Uterus (tissue), 4 donors: Measurements from ENCODE around the gene IBA57. TPM values are rescaled to one million over a fixed set of nuclear protein-coding genes. Genes with fewer than 3 reads are reported as not detected.
A peak's percentile ranks its signal among the peaks of the same experiment; 100 is the strongest.

Experiments used
- DNase-seq, 2 donors: peaks; one replicate each; pipeline ENCODE4 v3.0.0-alpha.2; 2019 to 2020
- H3K27ac ChIP-seq, 2 donors: fragments of 200-600 bp; sonication (generic); 1 replicate in 1 of 2; 2 replicates in 1 of 2; pipeline ENCODE4 v1.5.1; 2016 to 2018
- H3K27me3 ChIP-seq, 2 donors: fragments of 200-600 bp; sonication (generic); one replicate each; pipeline ENCODE4 v1.5.1; 2018 to 2019; ENCODE audit warnings: control low read depth in 1 of 2
- H3K36me3 ChIP-seq, 2 donors: fragments of 200-600 bp; sonication (generic); one replicate each; pipeline ENCODE4 v1.5.1; 2019; ENCODE audit warnings: control low read depth in 1 of 2
- H3K4me1 ChIP-seq, 2 donors: fragments of 200-600 bp; sonication (generic); one replicate each; pipeline ENCODE4 v1.5.1; 2018 to 2019; ENCODE audit warnings: control low read depth in 1 of 2
- H3K4me3 ChIP-seq, 2 donors: fragments of 200-600 bp; sonication (generic); 1 replicate in 1 of 2; 2 replicates in 1 of 2; pipeline ENCODE4 v1.5.1; 2018 to 2019; ENCODE audit warnings: mild to moderate bottlenecking in 1 of 2
- H3K9me3 ChIP-seq, 2 donors: fragments of 200-600 bp; sonication (generic); one replicate each; pipeline ENCODE4 v1.5.1; 2019; ENCODE audit warnings: control low read depth in 1 of 2
- CTCF ChIP-seq, 4 experiments: fragments of 200-600 bp in 2 of 4; fragments of 450-650 bp in 2 of 4; sonication (generic) in 2 of 4; IDR thresholded peaks; one replicate each; pipeline ENCODE4 v1.5.1; 2016 to 2019; ENCODE audit warnings: antibody characterized with exemption in 4 of 4, mild to moderate bottlenecking in 2 of 4, moderate library complexity in 1 of 4
- POLR2A ChIP-seq, 2 donors: fragments of 450-650 bp; IDR thresholded peaks; one replicate each; pipeline ENCODE4 v1.6.1; 2016; ENCODE audit warnings: antibody characterized with exemption in 2 of 2, mild to moderate bottlenecking in 1 of 2, moderate library complexity in 1 of 2
- intact Hi-C: fragments of 100-400 bp; cut with DNase I; formaldehyde crosslinking; loops from one replicate; pipeline ENCODE4 v1.15.1; 2023; ENCODE audit warnings: low total_unique reads
- total RNA-seq, 4 donors: library from RNA; depleted of rRNA in 3 of 4; stranded (reverse); fragments of >200 nt in 3 of 4; gene quantifications; one replicate each; pipeline versions ENCODE4 v1.1.0 to v1.2.4, GENCODE V29; 2014 to 2023
- donor health status: DM: yes; HTN: yes; CAD: no.

The IBA57 gene
- total RNA-seq, 4 donors from 2014 or later: 3.3 to 13.5 (median 7.5) TPM

DNA sequence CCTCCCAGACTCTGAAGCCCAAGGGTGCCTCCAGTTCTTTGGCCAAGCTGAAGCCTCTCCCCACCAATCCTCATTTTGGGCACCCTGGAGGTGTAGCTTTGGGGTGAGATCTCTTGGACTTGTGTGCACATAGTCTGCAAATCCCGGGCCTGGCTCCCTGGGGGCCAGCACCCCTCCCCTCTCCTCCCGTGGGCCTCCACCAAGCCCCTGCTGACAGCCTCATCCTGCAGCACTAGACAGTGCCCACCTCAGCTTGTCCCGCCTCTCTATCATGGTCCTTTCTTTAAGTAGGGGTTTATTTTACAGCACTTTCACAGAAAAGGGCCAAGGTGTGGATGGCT, 12.7 kb upstream of the IBA57 start:
- H3K27ac ChIP-seq: peak overlapping the region in 1 of 2 donors; percentile 91
- peak; percentile 12 to 14 for DNase-seq

GRCh38 chr1:228154021-228154669, 11.5 kb upstream of the IBA57 start:
- Histone ChIP-seq H3K27me3 (no peaks in the 10 kb centered on the region), H3K9me3 (no peaks in the 10 kb centered on the region), H3K27ac (no peak overlapping the region), H3K4me1 (peaks cover 8 to 24% of the 10 kb centered on the region in 2 donors), H3K4me3 (no peak overlapping the region), H3K36me3 (no peaks in the 10 kb centered on the region)
- TF ChIP-seq POLR2A (IDR thresholded peaks at IDR 0.05): no peak
- no peak for TF ChIP-seq CTCF (IDR thresholded peaks at IDR 0.05)
- DNase-seq: peak in 1 of 2 donors; percentile 10
- intact Hi-C loops: no loop called here

More for the DNA sequence above, 12.7 kb upstream of the IBA57 start:
- TF ChIP-seq POLR2A (IDR thresholded peaks at IDR 0.05) (no peak), CTCF (IDR thresholded peaks at IDR 0.05) (no peak)
- H3K36me3 ChIP-seq: no peaks in the 10 kb centered on the region
- intact Hi-C loops: no loop called here
- no peaks in the 10 kb centered on the region for H3K27me3 ChIP-seq
- H3K4me1 ChIP-seq: peaks cover 16 to 36% of the 10 kb centered on the region in 2 donors
- no peak overlapping the region for H3K4me3 ChIP-seq
- H3K9me3 ChIP-seq: no peaks in the 10 kb centered on the region

- DNase-seq: peak in 1 of 2 donors; percentile 7
- Histone ChIP-seq H3K27me3 (no peaks in the 10 kb centered on the region), H3K27ac (no peak overlapping the region), H3K36me3 (no peaks in the 10 kb centered on the region), H3K4me1 (peaks cover 6 to 16% of the 10 kb centered on the region in 2 donors), H3K4me3 (no peak overlapping the region), H3K9me3 (no peaks in the 10 kb centered on the region)
- TF ChIP-seq CTCF (IDR thresholded peaks at IDR 0.05): no peak
- TF ChIP-seq POLR2A (IDR thresholded peaks at IDR 0.05): no peak
- intact Hi-C loops: no loop called here
These were observed 10.7 kb upstream of the IBA57 start for GRCh38 chr1:228154670-228155571.

GRCh38 chr1:228155596-228156514, 9.7 kb upstream of the IBA57 start:
- TF ChIP-seq CTCF (IDR thresholded peaks at IDR 0.05) (no peak), POLR2A (IDR thresholded peaks at IDR 0.05) (no peak)
- Histone ChIP-seq H3K4me3 (no peak overlapping the region), H3K4me1 (peaks cover 6 to 10% of the 10 kb centered on the region in 2 donors), H3K27me3 (no peaks in the 10 kb centered on the region), H3K36me3 (no peaks in the 10 kb centered on the region), H3K27ac (no peak overlapping the region), H3K9me3 (no peaks in the 10 kb centered on the region)
- no peak for DNase-seq
- intact Hi-C loops: no loop called here
